Activated CD8-positive, alpha-beta memory T cell treated with anti-CD3 and anti-CD28 coated beads for 1 hour (primary cell): ENCODE results near the gene CACNA2D3.

Source experiments
- DNase-seq, 2 donors: peaks; one replicate each; pipeline ENCODE4 v3.0.0-alpha.2; 2020; ENCODE audit warnings: low read depth in 1 of 2; ENCODE audit errors: extremely low read depth in 1 of 2

Gene CACNA2D3

DNA sequence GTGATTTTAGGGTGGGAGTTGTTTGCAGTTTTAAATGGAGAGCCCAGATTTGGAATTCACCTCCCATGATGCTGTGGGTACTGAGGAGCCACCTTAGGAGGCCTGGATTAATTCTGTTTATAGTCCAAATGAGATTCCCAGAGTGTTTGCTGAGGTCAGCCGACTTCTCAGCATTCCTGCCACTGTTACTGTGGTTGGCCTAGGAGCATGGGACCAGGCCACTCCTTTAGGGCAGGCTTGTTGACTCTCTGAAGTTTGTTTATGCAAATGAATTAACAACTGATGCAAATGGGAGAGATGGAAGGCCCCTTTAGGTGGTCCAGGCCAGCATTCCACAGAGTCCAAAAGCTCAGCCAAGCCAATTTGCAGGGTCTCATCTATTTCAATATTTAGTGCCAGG lies 46.1 kb downstream of the CACNA2D3 start:
- DNase-seq, result no peak

DNA sequence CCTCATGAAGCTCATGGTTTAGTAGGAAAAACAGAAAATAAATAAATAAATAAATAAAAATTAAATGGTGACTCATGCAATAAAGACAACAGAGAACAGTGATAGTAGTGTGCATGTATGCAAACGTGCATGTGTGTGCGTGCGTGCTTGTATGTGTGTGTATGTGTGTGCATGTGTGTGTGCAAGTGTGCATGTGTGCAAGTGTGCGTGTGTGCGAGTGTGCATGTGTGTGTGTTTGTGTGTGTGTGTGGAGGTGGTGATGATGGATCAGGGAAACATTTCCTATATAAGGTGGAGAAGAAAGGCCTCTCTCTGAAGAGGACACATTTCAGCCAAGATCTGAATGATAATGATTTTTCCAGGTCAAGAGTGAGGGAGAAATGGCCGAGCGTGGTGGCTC lies 47.2 kb downstream of the CACNA2D3 start:
- DNase-seq, result no peak

DNA sequence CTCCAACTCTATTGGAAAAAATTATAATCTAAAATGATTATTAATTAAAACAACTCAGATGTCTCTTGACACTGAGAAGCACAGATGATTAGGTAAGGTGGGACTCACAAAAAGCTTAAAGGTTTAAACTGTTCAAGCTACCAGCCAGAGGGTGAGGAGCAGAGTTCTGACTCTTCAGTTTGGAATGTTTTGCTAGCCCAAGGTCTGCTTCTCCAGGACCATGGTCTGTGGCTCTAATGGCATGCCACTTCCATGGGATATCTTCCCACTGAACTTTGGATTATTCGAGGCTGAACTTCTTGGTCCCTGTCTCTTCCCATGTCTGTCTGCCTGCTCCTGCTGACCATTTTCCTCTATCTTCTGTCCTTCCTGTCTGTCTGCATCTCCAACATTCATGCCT lies 49.2 kb downstream of the CACNA2D3 start:
- no peak for DNase-seq

DNA sequence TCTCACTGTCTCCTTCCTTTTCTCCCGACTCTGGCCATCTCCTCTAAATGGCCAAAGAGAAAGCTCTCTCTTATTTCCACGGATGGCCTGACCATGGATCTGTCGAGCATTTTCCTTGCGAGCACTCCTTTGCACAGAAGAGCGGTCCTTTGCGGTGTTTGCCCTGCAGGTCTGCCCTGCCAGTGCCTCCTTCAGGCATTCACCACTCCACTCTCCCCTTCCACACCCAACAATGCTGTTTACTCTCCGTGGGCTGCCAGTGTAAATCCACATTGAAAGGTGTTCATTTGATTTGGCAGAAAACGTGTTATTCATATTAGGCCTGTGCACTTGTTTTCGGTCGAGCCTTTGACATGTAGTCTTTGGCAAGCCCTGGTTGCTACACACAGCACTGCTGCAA lies 49.6 kb downstream of the CACNA2D3 start:
- DNase-seq, result no peak

DNA sequence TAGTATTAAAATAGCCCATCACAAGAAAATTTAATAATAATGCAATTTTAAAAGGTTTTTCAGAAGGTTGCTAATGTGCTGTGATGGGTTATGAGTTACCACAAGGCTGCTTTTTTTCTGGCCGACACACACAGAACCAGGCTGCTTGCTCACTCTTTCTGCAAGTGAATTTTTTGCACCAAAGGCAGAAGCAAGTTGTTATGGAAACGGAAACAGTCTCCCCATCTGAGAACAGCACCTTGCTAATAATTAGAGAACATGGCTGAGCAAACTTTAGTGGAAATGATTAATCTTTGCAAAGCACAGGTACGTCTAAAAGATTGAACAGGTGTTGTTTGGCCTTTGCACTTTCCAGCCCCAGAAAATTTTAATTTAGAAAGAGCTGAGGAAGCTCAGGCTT lies 51.0 kb downstream of the CACNA2D3 start:
- no peak for DNase-seq

DNA sequence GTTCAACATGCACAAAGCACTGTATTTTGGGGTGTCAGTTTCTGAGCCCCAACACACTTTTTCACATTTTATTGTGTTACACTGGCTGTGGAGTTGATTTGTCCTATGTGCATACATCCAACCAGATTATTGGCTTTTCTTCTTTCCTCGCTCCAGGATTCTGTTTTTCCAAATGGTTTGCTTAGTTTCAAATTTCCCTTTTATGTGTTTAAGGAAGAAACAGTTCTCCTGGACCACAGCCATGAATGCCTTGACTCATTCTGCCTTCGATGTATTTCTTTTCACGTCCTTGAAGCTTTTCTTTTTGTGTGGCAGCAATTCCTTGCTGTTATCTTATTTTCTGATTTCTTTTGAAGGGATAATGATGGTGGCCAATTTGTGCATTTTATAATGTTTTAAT lies 53.8 kb downstream of the CACNA2D3 start:
- DNase-seq, result no peak

DNA sequence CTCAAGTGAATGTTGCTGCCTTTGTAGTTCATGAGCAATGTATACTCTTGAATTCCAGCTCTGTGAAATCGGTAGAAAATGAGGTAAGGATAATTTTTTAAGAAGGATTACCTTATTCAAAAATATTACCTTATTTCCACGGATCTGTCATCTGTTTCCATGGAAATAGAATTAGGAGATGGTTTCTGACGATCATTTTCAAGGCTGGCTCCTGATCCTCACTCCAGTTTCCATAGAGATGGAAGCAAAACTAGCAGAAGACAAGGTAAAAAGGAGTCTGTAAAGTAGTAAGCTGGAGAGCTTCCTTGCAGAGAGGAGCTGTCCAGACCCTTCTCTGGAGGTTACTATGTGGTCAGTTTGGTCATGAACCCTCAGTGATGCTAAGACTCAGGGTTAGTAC lies 55.5 kb downstream of the CACNA2D3 start:
- no peak for DNase-seq

DNA sequence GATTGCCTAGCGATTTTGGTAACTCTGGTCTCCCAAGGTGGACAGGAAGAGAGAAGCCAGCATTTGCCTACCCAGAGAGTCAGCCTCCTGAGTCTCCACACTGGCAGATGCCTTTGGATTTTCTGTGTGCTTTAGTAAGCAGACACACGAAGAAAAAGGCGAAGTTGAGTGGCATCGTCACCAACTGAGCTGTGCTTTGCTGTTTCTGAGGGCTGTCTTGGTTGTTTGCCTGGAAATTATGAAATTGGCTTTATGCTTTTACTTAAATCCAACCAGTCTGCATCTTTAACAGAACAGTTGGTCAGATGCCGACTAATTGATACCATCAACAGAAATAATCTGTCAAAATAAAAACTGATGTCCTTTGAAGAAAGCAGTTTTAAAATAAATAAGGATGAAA lies 56.0 kb downstream of the CACNA2D3 start:
- no peak for DNase-seq

DNA sequence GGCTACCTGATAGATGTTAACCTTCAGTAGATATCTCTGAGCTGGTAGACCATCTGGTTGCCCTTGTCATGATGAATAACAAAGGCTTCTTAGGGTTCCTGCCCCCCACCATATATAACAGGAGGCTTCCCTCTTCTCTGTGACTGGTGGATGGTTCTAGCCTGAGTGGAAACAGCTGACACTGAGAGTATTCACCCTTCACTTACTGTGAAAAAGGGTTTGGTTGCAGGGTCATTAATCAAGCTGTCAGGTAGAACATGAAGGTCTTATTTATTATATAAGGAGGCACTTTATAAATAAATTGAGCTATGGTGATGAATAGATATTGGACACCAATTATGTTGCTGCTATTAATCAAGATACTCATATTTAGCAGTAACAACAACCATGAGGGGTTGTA lies 58.6 kb downstream of the CACNA2D3 start:
- DNase-seq, result no peak

DNA sequence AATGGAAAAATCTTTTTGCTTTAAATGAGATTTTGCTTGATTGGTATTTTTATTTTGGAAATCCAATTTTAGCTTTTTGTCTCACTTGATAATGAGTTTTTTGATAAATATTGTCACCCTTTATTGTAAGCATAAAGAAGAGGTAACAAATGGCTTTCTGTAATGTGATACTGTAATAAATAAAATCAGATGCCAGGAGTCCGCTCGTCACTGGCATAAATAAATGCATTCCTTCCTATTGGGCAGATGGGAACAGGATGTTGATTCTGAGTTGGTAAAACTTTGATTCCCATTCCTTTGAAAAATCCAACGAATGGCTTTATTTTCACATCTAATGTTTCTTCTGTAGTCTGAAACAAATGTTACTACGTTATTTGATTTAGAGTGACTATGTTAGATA lies 59.9 kb downstream of the CACNA2D3 start:
- no peak for DNase-seq

DNA sequence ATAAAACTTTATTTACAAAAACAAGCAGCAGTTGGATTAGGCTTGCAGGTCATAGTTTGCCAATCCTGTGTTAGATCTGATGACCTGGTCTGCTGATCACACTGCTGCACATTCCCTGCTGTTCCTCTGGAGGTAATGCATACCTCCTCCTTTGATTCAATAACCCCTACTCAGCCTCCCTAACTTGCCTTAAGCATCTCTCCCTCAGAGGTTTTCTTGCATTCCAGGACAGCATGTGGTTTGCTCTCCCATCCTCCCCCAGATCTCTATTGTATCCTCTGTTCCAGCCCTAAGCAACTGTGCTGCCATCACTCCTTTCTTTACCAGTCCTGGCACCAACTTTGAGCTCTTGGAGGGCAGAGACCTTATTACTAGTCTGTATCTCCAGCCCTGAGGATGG lies 63.4 kb downstream of the CACNA2D3 start:
- DNase-seq, result no peak

DNA sequence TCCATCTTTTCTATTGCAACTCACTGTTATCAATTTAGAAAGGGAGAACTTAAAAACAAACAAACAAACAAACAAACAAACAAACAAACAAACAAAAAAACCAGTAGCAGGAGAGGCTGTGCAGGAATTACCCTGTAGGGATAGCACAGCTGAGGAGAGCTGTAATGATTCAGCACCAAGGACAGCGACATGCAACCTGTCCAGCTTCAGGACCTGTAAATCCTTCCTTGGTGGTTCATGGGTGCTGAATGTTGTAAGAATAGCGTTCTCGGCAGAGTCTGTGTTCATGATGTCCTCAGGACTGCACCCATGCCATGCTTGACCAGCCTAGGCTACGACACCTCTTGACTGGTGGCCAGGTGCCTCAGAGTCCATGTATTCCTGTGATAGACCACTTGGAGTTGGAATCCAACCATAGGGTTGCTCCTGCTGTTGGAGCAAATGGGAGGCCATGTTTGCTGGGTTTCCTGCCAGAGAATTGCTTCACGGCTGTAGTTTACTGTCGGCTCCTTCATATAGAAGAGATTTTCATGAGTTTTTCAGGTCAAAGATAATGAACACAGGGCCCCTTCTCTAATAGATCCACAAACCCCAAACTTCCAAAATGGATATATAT lies 65.9 kb downstream of the CACNA2D3 start:
- no peak for DNase-seq

DNA sequence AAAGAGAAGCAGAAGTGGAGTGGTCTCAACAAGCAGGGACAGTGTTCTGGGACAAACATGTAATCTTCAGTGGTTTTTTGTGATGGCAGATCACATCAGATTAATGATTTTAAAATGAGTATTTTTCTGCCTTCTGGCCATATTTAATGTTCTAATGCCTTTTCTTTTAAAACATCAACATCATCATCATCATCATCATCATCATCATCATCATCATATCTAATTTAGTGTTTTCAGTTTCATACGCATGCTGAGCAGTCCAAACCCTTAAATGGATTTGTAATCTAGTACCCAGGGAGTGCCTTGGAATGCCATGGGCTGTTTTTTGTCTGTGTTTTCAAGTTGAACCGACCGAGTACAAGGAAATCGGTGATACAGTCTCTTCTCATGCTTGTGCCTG lies 68.9 kb downstream of the CACNA2D3 start:
- DNase-seq, result no peak

DNA sequence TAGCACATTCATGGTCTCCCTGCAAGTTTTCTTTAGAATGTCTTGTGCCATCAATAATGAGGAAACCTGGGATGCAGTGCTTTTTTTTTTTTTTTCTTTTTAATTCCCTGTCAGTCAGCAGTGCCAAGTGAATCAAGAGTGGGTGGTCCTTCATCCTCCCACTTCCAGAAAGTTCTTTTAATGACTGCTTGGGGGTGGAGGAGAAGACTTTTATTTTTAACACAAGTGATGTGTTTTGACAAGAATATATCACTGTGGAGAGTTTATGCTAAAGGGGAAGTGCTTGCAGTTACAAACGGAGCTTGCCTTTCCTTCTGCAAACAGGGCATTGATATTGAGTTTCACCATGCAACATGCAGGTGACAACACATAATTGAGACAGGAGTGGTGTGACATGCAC lies 69.7 kb downstream of the CACNA2D3 start:
- DNase-seq, result no peak

DNA sequence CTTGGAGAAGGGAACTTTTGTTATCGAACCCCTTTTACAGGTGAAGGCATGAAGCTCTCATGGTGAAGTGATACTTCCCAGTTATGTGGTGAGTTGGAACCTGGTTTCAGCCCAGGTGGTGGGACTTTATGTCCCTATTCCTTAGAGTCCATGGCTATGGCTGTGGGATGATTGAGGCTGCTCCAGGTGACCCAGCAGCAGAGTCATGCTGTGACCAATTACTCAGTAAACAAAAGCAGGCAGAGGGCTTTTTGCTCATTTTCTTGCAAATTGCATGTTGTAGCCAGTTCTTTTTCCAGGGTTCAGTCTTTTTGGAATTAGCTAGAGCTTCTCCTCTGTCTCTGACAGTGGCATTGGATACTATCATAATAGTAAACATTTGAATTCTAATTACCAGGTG lies 70.7 kb downstream of the CACNA2D3 start:
- no peak for DNase-seq

DNA sequence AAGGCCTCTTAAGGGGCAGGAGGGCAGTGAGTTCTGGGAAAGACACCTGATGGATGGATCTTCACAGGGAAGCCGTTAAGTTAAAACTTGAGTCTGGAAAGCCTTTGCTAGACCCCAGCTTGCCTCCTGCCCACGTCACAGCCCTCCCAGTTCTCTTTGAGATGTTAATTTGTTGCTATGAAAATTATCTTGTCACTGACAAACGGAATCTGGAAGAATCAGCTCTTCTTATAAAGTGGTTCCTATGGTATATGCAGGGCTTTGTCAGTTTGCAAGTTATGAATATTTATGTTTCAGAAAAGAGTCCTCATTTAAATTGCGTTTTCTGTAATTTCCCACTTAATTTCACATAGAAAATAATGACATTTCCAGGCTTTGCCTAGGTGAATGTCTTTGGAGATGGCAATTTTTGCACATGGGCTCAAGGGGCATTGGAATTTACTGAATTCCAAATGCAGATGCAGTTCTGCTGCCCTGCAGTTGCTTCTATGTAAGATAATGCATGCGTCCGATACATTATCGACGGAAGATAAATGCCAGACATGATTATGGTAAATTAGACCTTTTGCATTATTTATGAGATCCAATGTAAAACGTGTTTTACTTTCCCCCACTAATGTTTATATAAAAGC lies 74.1 kb downstream of the CACNA2D3 start:
- no peak for DNase-seq

DNA sequence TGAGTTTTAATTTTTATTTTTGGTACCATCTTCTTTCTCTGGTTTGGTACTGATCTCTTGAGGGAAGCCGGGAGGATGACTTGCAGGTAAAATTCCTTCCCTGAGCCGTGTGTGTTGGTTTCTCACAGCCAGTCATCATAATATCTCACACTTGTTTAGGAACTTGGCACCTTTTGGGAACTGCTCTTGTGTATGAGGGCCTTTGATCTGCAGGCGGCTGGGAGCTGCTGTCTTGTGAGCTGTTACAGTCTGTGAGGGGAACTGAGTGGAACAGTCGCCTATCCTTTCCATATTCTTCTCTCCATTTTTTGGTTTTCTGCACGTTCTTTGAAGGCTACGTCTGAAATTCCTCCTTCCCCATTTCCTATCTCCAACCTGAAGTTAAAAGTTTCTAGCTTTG lies 75.2 kb downstream of the CACNA2D3 start:
- no peak for DNase-seq

DNA sequence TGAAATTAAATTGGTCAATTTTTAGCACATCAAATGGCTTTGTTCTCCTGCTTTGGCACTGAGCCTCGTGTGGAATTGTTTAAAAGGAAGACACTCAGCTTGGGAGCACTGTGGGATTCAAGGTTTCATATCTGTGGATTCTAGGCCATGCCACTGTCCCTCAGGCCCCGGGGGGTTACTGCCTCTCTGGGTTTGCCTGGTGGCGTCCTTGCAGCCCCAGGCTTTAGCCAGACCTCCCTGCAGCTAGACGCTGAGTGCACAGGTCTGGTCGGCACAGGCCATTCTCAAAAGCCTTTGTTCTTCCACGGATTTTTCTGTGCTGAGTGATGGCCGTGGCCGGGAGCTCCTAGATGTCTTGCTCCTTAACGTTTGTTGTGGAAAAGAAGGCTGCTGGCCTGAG lies 76.2 kb downstream of the CACNA2D3 start:
- no peak for DNase-seq

DNA sequence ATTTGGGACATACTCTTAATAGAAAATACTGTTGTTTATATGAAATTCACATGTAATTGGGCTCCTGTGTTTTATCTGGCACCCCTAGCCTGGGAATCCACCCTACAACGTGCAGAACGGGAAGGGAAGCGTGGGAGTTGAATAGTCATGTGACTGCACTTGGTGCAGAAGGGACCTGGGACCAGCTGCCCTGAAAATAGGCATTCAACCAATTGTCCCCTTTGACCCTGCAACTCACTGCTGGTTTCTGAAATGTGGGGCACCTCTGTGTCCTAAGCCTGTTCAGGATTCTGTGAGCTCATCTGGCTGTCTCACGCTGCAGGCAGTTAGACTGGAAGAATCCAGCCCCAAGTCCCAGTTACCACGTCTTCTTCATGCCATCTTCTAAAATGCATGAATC lies 79.7 kb downstream of the CACNA2D3 start:
- DNase-seq, result no peak

DNA sequence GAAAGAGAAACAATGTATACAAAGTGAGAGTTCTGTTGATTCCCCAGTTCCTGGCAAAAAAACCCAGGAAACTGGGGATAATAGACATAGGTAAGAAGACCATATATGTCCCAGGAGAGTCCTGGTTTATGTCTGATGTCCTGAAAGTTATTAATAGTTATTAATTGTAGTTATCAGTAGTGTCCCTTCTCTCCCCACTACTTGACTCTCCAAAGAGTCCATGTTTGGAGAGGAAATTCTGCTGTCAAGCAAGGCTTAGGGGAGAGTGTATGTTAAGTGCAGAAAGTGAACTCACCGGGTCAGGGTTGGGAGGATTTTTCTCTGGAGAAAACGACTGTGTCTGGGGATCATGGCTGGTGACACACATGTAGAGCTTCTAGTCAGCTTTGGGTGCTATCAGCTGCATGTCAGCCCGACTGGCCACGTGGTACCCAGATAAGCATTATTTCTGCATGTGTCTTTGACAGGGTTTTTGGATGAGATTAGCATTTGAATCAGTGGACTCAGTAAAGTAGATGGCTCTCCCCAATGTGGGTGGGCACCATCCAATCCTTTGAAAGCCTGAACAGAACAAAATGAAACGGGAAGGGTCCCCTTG lies 80.4 kb downstream of the CACNA2D3 start:
- DNase-seq, result no peak

DNA sequence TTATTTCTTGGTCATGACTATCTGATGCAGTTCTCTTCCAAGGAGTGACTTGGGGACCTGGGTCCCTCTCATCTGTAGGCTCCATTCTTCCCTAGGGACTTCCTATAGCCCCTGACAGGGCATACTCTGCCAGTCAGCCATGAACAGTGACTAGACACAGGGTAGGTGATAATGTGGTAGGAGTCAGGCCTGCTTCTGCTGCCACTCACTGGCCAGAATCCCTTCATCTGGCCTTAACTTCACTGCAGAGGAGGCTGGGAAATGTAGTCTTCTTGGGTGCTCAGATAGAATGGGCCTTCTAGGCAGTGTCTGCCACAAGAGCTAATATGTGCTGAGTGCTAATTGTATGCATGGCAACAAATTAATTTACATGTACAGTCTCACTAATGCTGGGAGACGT lies 84.5 kb downstream of the CACNA2D3 start:
- DNase-seq, result no peak

DNA sequence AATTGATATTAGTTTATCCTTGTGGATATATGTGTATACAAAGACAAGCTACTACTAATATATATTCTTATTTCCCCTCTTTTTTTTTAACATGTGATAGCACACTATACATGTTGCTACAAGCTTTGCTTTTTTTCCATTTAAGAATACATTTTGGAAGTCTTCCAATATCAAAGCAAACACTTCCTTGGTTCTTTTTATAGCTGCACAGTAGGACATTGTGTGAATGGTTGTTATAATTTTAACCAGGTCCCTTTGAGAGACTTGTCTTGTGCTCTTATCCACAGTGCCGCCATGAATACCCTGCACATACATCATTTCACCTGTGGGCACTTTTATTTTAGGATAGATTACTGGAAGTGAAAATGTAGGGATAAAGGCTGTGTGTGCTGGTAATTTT lies 88.7 kb downstream of the CACNA2D3 start:
- DNase-seq, result no peak

DNA sequence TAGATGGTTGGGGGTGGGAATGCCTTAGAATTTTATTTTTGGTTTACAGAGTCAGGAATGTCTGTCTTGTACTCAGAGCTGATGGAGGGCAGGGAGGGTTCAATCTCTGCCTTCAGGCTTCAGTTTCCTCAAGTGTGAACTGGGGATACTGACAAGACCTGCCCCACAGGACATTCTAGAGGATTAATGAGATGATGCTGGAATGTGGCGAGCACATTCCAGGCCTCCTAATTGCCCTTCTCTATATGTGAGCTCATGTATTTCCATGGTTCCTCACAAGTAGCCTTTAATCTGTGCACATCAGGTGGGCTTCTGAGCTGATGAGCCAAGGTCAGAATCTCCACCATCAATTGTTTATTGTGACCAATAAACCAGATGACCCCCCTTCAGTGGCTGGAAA lies 90.4 kb downstream of the CACNA2D3 start:
- DNase-seq, result no peak
